H1 (cell line): ENCODE results near the gene RGS3. TPM values are rescaled to one million over a fixed set of nuclear protein-coding genes. Genes with fewer than 3 reads are reported as not detected.

Experiments
- CTCF ChIA-PET: fragments of 300-600 bp; sonication (Branson Sonifier 250); formaldehyde crosslinking; loops from one replicate; lab custom pipeline; 2021; ENCODE audit not compliant: partially characterized antibody; lab: Charles Lee
- POLR2A ChIA-PET: fragments of 300-600 bp; sonication (Branson Sonifier 250); formaldehyde crosslinking; loops from one replicate; lab custom pipeline; 2021; ENCODE audit warnings: inconsistent platforms; ENCODE audit not compliant: partially characterized antibody; lab: Charles Lee
- DNase-seq, 2 experiments: peaks; one replicate each; pipeline versions ENCODE4 v3.0.0 to v3.0.0-alpha.2; 2010 to 2022; ENCODE audit warnings: low spot score in 2 of 2, low read depth in 1 of 2, mixed read lengths in 1 of 2
- FAIRE-seq: peaks from 2 replicates; lab custom pipeline; 2011; peaks lifted over from hg19 to GRCh38; lab: Jason Lieb, UNC
- H2AFZ ChIP-seq: 2 replicates; pipeline ENCODE4 v1.8.1; 2012; ENCODE audit warnings: low read length, inconsistent platforms
- H2AK5ac ChIP-seq: 2 replicates; pipeline ENCODE4 v1.6.1; 2013; ENCODE audit warnings: low read depth, low read length
- H2BK120ac ChIP-seq: replicated peaks from 2 replicates; pipeline ENCODE3; 2013; ENCODE audit warnings: low read depth, low read length, inconsistent platforms
- H2BK12ac ChIP-seq: 2 replicates; pipeline ENCODE4 v1.6.1; 2013; ENCODE audit warnings: low read depth, low read length
- H2BK15ac ChIP-seq: 2 replicates; pipeline ENCODE4 v1.6.1; 2013; ENCODE audit warnings: low read length
- H2BK20ac ChIP-seq: 2 replicates; pipeline ENCODE4 v1.6.1; 2013; ENCODE audit warnings: low read length
- H2BK5ac ChIP-seq: 2 replicates; pipeline ENCODE4 v1.6.1; 2013; ENCODE audit warnings: low read depth, low read length
- H3K14ac ChIP-seq: 2 replicates; pipeline ENCODE4 v1.6.1; 2013; ENCODE audit warnings: inconsistent platforms; ENCODE audit not compliant: insufficient read length
- H3K18ac ChIP-seq: 2 replicates; pipeline ENCODE4 v1.6.1; 2013; ENCODE audit warnings: low read length; ENCODE audit errors: extremely low read depth
- H3K23ac ChIP-seq: 2 replicates; pipeline ENCODE4 v1.6.1; 2013; ENCODE audit warnings: inconsistent platforms; ENCODE audit not compliant: insufficient read length
- H3K23me2 ChIP-seq: 2 replicates; pipeline ENCODE4 v1.6.1; 2013; ENCODE audit warnings: low read depth, low read length
- H3K27ac ChIP-seq: 2 replicates; pipeline ENCODE4 v1.6.1; 2011; ENCODE audit warnings: low read depth, low read length, inconsistent platforms
- H3K27me3 ChIP-seq, 4 experiments: replicated peaks in 1 of 4; 1 replicate in 1 of 4; 2 replicates in 3 of 4; pipeline versions ENCODE4 v1.6.1 to v1.8.1; 2011 to 2013; ENCODE audit warnings: low read length in 3 of 4, mild to moderate bottlenecking in 3 of 4, inconsistent platforms in 2 of 4, mixed read lengths in 2 of 4, moderate library complexity in 1 of 4; ENCODE audit not compliant: control insufficient read depth in 3 of 4, insufficient read depth in 3 of 4; ENCODE audit errors: extremely low read depth in 1 of 4
- H3K36me3 ChIP-seq, 4 experiments: 2 replicates each; pipeline versions ENCODE4 v1.6.1 to v1.8.1; 2011 to 2013; ENCODE audit warnings: mild to moderate bottlenecking in 4 of 4, low read length in 3 of 4, moderate library complexity in 2 of 4, control low read depth in 1 of 4, inconsistent platforms in 1 of 4; ENCODE audit not compliant: insufficient read depth in 4 of 4, control insufficient read depth in 2 of 4
- H3K4ac ChIP-seq: replicated peaks from 2 replicates; pipeline ENCODE3; 2013; ENCODE audit warnings: low read length, low read depth, mixed read lengths, inconsistent platforms; ENCODE audit not compliant: insufficient read length
- H3K4me1 ChIP-seq, 4 experiments: replicated peaks in 1 of 4; 1 replicate in 1 of 4; 2 replicates in 3 of 4; pipeline versions ENCODE4 v1.6.1 to v1.8.1; 2011 to 2013; ENCODE audit warnings: low read length in 3 of 4, inconsistent platforms in 2 of 4, mixed read lengths in 1 of 4; ENCODE audit not compliant: insufficient read depth in 4 of 4, control insufficient read depth in 3 of 4
- H3K4me2 ChIP-seq, 2 experiments: 2 replicates each; pipeline versions ENCODE4 v1.6.1 to v1.8.1; 2011 to 2013; ENCODE audit warnings: low read depth in 2 of 2, low read length in 2 of 2, control low read depth in 1 of 2, inconsistent platforms in 1 of 2, mild to moderate bottlenecking in 1 of 2; ENCODE audit not compliant: insufficient read depth in 1 of 2
- H3K4me3 ChIP-seq, 4 experiments: fragments of 200-600, 300-600 bp in 1 of 4; sonication (generic), shearing (Covaris generic), sonication (Bioruptor Twin) in 1 of 4; 2 replicates each; pipeline versions ENCODE4 v1.5.1 to v1.8.1; 2011 to 2016; ENCODE audit warnings: low read length in 4 of 4, low read depth in 3 of 4, control low read depth in 2 of 4, inconsistent platforms in 2 of 4, mild to moderate bottlenecking in 2 of 4, mixed read lengths in 1 of 4, moderate library complexity in 1 of 4; ENCODE audit not compliant: insufficient read depth in 2 of 4; ENCODE audit errors: extremely low read depth in 1 of 4
- H3K56ac ChIP-seq: replicated peaks from 2 replicates; pipeline ENCODE3; 2013; ENCODE audit warnings: low read depth, mild to moderate bottlenecking, mixed read lengths, low read length, inconsistent platforms; ENCODE audit not compliant: insufficient read length
- H3K79me1 ChIP-seq: 2 replicates; pipeline ENCODE4 v1.6.1; 2013; ENCODE audit warnings: low read depth, low read length, control low read depth
- H3K79me2 ChIP-seq, 2 experiments: 2 replicates each; pipeline versions ENCODE4 v1.6.1 to v1.8.1; 2012 to 2013; ENCODE audit warnings: low read length in 2 of 2, mild to moderate bottlenecking in 2 of 2, inconsistent platforms in 1 of 2; ENCODE audit not compliant: insufficient read depth in 2 of 2, control insufficient read depth in 1 of 2
- H3K9ac ChIP-seq, 4 experiments: replicated peaks in 1 of 4; 1 replicate in 1 of 4; 2 replicates in 3 of 4; pipeline versions ENCODE4 v1.6.1 to v1.8.1; 2011 to 2013; ENCODE audit warnings: low read depth in 3 of 4, low read length in 3 of 4, control low read depth in 2 of 4, mild to moderate bottlenecking in 2 of 4, moderate library complexity in 2 of 4, inconsistent platforms in 1 of 4; ENCODE audit errors: extremely low read depth in 1 of 4
- H3K9me3 ChIP-seq, 2 experiments: 2 replicates each; pipeline versions ENCODE4 v1.6.1 to v1.8.1; 2012 to 2013; ENCODE audit warnings: mild to moderate bottlenecking in 2 of 2, moderate library complexity in 2 of 2, control low read depth in 1 of 2, inconsistent platforms in 1 of 2, low read depth in 1 of 2, low read length in 1 of 2, mixed read lengths in 1 of 2; ENCODE audit not compliant: insufficient read depth in 2 of 2
- H4K20me1 ChIP-seq, 2 experiments: replicated peaks in 1 of 2; 2 replicates each; pipeline versions ENCODE3 to v1.8.1; 2011 to 2013; ENCODE audit warnings: inconsistent platforms in 2 of 2, low read length in 2 of 2, mild to moderate bottlenecking in 1 of 2; ENCODE audit not compliant: insufficient read depth in 2 of 2, control insufficient read depth in 1 of 2
- H4K5ac ChIP-seq: 2 replicates; pipeline ENCODE4 v1.6.1; 2013; ENCODE audit warnings: low read length, low read depth, mixed read lengths, inconsistent platforms; ENCODE audit not compliant: insufficient read length
- H4K8ac ChIP-seq: 2 replicates; pipeline ENCODE4 v1.8.0; 2013; ENCODE audit warnings: mild to moderate bottlenecking, moderate library complexity, low read length, inconsistent platforms; ENCODE audit not compliant: insufficient read depth; ENCODE audit errors: extremely low read depth
- H4K91ac ChIP-seq: replicated peaks from 2 replicates; pipeline ENCODE3; 2013; ENCODE audit warnings: low read length, mixed read lengths, inconsistent platforms; ENCODE audit not compliant: insufficient read length
- POU5F1 ChIP-seq: IDR thresholded peaks from 2 replicates; pipeline ENCODE4 v1.6.1; 2011; ENCODE audit warnings: low read depth, mild to moderate bottlenecking, low read length, moderate library complexity
- WGBS, 2 experiments: shearing (Covaris generic) in 1 of 2; methylation state at CpG; one replicate each; pipeline versions ENCODE4 v1.1.6 to v1.1.7; 2013 to 2015; ENCODE audit warnings: low lambda C conversion rate in 2 of 2, mixed read lengths in 2 of 2, inconsistent platforms in 1 of 2, low coverage in 1 of 2, missing lambda C conversion rate in 1 of 2; ENCODE audit not compliant: insufficient replicate concordance in 2 of 2, insufficient coverage in 1 of 2, insufficient read length in 1 of 2; ENCODE audit errors: extremely low coverage in 1 of 2, missing lambda C conversion rate in 1 of 2; 5-methylcytosine and 5-hydroxymethylcytosine counted together
- polyA plus RNA-seq, 7 experiments: library from polyadenylated mRNA; depleted of rRNA in 3 of 7; stranded (reverse) in 5 of 7; unstranded in 2 of 7; fragments of >200 nt in 5 of 7; fragments of 200-250 nt in 2 of 7; gene quantifications; 1 replicate in 5 of 7; 2 replicates in 1 of 7; 4 replicates in 1 of 7; pipeline versions ENCODE4 v1.2.1 to v1.2.3, GENCODE V29; 2011 to 2013; ENCODE audit warnings: missing spikeins in 2 of 7, mixed read lengths in 2 of 7
- total RNA-seq: library from RNA; stranded (reverse); fragmentation: NEBNext Ultra II Directional; extraction: Animal tissue kit (Norgen Biotek cat#: 25700); gene quantifications from 2 replicates; pipeline ENCODE4 v1.2.1, GENCODE V29; 2021
- TF ChIP-seq, protein P1 (sequence below): IDR thresholded peaks from 2 replicates; pipeline ENCODE4 v1.6.1; 2011; ENCODE audit warnings: low read length, improper control_type of control experiment

The RGS3 gene
- total and polyA plus RNA-seq, 2 of the 8 experiments (the other 6 are each of a cell fraction or from before 2014, with no cell fraction given) = 12.6 to 18.2 TPM

DNA sequence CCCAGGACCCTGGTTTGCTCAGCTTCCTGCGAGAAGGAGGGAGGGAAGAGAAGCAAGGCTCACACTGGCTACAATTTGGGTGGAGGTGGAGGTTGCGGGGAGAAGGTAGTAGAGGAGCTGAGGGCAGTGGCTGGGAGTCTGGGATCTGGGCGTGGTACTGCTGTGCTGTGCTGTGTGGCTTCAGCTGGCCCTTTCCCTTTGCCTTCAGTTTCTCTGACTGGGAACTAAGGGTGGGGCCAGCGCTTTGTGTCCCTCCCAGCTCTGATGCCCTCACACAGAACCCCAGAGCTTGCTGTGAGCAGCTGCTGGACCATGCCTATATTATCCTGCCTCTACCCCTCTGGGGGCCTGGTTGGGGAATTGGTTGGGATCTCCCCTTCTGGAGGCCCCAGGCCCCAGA is 60.9 kb downstream of the RGS3 start:
- no peak overlapping the region for H3K4ac ChIP-seq
- peaks cover 0 to 2% (median 0%) of the 10 kb centered on the region in 4 experiments; a peak in 1 of 7 replicates for H3K4me1 ChIP-seq
- H4K91ac ChIP-seq = no peak overlapping the region
- no peak overlapping the region for H2BK5ac ChIP-seq
- H3K27ac ChIP-seq = no peak overlapping the region
- H3K4me2 ChIP-seq = no peak overlapping the region
- no peak overlapping the region for H4K8ac ChIP-seq
- H3K23me2 ChIP-seq = no peaks in the 10 kb centered on the region
- FAIRE-seq = no peak
- H3K23ac ChIP-seq = no peak overlapping the region
- H3K18ac ChIP-seq = no peak overlapping the region
- no peak overlapping the region for H2AFZ ChIP-seq
- no peak overlapping the region for H2BK120ac ChIP-seq
- no peak overlapping the region for H2BK20ac ChIP-seq
- no peak overlapping the region for H2BK15ac ChIP-seq
- no peak overlapping the region for H4K5ac ChIP-seq
- H3K56ac ChIP-seq = no peak overlapping the region
- ChIA-PET CTCF (interaction anchor here (0.8 to 10.2 kb wide), 12 partner anchors 8 to 132 kb away, joined by 3 to 67 read pairs (median 4); no protein-coding TSS in a partner anchor), POLR2A (interaction anchor here (0.8 to 1.3 kb wide), 4 partner anchors 13 to 70 kb away, joined by 3 read pairs; no protein-coding TSS in a partner anchor)
- no peak overlapping the region for H2AK5ac ChIP-seq
- no peaks in the 10 kb centered on the region for H3K79me2 ChIP-seq
- no peak overlapping the region for H3K14ac ChIP-seq
- no peak overlapping the region for H3K4me3 ChIP-seq
- no peaks in the 10 kb centered on the region for H3K36me3 ChIP-seq
- H3K27me3 ChIP-seq = no peaks in the 10 kb centered on the region
- H2BK12ac ChIP-seq = no peak overlapping the region
- no peaks in the 10 kb centered on the region for H3K9me3 ChIP-seq
- no peaks in the 10 kb centered on the region for H3K79me1 ChIP-seq
- DNase-seq = no peak
- no peaks in the 10 kb centered on the region for H4K20me1 ChIP-seq
- no peak overlapping the region for H3K9ac ChIP-seq
- WGBS, 2 experiments = 86% methylated on average over 4 of the region's 4 CpGs; no CpG with 5 or more reads in 1 of the 2 experiments
- TF ChIP-seq, protein P1, sequence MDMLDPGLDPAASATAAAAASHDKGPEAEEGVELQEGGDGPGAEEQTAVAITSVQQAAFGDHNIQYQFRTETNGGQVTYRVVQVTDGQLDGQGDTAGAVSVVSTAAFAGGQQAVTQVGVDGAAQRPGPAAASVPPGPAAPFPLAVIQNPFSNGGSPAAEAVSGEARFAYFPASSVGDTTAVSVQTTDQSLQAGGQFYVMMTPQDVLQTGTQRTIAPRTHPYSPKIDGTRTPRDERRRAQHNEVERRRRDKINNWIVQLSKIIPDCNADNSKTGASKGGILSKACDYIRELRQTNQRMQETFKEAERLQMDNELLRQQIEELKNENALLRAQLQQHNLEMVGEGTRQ = no peak
- no peak for TF ChIP-seq POU5F1
